Measurements from ENCODE around the gene NPW. TPM values are rescaled to one million over a fixed set of nuclear protein-coding genes. Genes with fewer than 3 reads are reported as not detected.

The NPW gene
- total RNA-seq, 2 experiments from 2014 or later: 0.85 to 3.7 TPM

- Histone ChIP-seq H3K9me2 (ENCODE audit: insufficient read depth, low read length) (no peaks in the 10 kb centered on the region), H4K20me1 (ENCODE audit: insufficient read depth, low read length) (peaks cover 10% of the 10 kb centered on the region), H3K36me3 (ENCODE audit: insufficient read depth, low read length) (peaks cover 22% of the 10 kb centered on the region), H3K4me1 (ENCODE audit: insufficient read depth, low read length, poor library complexity, severe bottlenecking) (peaks cover 36% of the 10 kb centered on the region), H3K27ac (ENCODE audit: low read depth, low read length, poor library complexity, severe bottlenecking) (peak overlapping the region; percentile 62), H2AFZ (ENCODE audit: low read length) (no peak overlapping the region), H3K79me2 (ENCODE audit: insufficient read depth, low read depth, low read length) (peaks cover 42% of the 10 kb centered on the region), H3K4me2 (ENCODE audit: low read length) (peak overlapping the region; percentile 98), H3K9me3 (ENCODE audit: low read length) (no peaks in the 10 kb centered on the region), H3K4me3 (ENCODE audit: low read depth, low read length, poor library complexity, severe bottlenecking) (peak overlapping the region; percentile 93)
- intact Hi-C loops (cut with micrococcal nuclease; ENCODE audit: unreplicated experiment): loop anchor here (2.0 kb wide), 1 partner anchor 65 kb away; the partner anchor contains the start of gene MSRB1
- CTCF ChIA-PET (ENCODE audit: unreplicated experiment): interaction anchor here (0.5 kb wide), 1 partner anchor 97 kb away, joined by 6 read pairs; no protein-coding TSS in a partner anchor
- POLR2A ChIA-PET: interaction anchor here (1.0 to 1.5 kb wide), 2 partner anchors 48 to 147 kb away, joined by 4 read pairs; partner anchors contain the start of gene TRAF7
- BruUV-seq (replicated peaks): no TSS peak
- TF ChIP-seq, protein P1, sequence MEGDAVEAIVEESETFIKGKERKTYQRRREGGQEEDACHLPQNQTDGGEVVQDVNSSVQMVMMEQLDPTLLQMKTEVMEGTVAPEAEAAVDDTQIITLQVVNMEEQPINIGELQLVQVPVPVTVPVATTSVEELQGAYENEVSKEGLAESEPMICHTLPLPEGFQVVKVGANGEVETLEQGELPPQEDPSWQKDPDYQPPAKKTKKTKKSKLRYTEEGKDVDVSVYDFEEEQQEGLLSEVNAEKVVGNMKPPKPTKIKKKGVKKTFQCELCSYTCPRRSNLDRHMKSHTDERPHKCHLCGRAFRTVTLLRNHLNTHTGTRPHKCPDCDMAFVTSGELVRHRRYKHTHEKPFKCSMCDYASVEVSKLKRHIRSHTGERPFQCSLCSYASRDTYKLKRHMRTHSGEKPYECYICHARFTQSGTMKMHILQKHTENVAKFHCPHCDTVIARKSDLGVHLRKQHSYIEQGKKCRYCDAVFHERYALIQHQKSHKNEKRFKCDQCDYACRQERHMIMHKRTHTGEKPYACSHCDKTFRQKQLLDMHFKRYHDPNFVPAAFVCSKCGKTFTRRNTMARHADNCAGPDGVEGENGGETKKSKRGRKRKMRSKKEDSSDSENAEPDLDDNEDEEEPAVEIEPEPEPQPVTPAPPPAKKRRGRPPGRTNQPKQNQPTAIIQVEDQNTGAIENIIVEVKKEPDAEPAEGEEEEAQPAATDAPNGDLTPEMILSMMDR (conservative IDR thresholded peaks at IDR 0.05; ENCODE audit: low read length): no peak
- no peak for TF ChIP-seq EZH2phosphoT487 (IDR thresholded peaks at IDR 0.05; ENCODE audit: borderline replicate concordance, low read depth, low read length)
- peak; percentile 53 for DNase-seq (ENCODE audit: low spot score)
Measured at GRCh38 chr16:2008009-2008526, 11.5 kb upstream of the NPW start.

DNA sequence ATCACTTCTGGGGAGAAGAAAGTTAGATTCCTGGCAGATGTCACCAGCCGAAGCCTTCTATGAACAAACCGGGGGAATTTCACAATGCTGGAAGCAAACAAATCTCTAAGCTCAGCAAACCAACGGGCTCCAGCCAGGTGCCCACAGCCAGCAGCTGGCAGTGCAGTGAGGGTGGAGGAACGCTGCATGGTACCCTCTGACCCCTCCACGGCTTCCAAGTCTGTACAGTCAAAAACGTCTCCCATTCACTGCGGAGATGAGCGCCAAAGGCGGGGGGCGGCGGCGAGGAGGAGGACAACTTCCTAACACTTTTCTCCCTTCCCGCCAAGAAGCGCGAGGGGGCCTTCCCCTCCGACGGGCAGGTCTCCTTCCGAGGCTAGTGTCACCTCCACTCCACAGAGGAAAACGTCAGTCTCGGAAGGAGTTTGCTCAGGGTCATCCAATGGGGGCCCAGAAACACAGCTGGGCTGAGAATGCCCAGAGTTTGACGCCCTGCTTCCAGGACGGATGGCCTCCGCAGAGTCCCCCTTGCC is 10.9 kb upstream of the NPW start:
- DNase-seq (ENCODE audit: low spot score): peak; percentile 42
- H4K20me1 ChIP-seq (ENCODE audit: insufficient read depth, low read length): peaks cover 10% of the 10 kb centered on the region; the same call in 1 of the 2 replicates
- intact Hi-C loops (cut with micrococcal nuclease; ENCODE audit: unreplicated experiment): loop anchor here (2.0 kb wide), 1 partner anchor 66 kb away; the partner anchor contains the start of gene MSRB1
- H3K4me1 ChIP-seq (ENCODE audit: insufficient read depth, low read length, poor library complexity, severe bottlenecking): peaks cover 36% of the 10 kb centered on the region
- no peak overlapping the region for H2AFZ ChIP-seq (ENCODE audit: low read length)
- TF ChIP-seq, protein P1 (conservative IDR thresholded peaks at IDR 0.05; ENCODE audit: low read length): peak; percentile 14; the same call in 1 of the 2 replicates
- TF ChIP-seq EZH2phosphoT487 (IDR thresholded peaks at IDR 0.05; ENCODE audit: borderline replicate concordance, low read depth, low read length): no peak
- peaks cover 16% of the 10 kb centered on the region; the same call in 1 of the 2 replicates for H3K36me3 ChIP-seq (ENCODE audit: insufficient read depth, low read length)
- peaks cover 42% of the 10 kb centered on the region for H3K79me2 ChIP-seq (ENCODE audit: insufficient read depth, low read depth, low read length)
- no TSS peak for BruUV-seq (replicated peaks)
- H3K9me2 ChIP-seq (ENCODE audit: insufficient read depth, low read length): no peaks in the 10 kb centered on the region
- peak overlapping the region; percentile 98 for H3K4me2 ChIP-seq (ENCODE audit: low read length)
- ChIA-PET POLR2A (interaction anchor here (0.9 to 1.1 kb wide), 3 partner anchors 37 to 147 kb away, joined by 3 to 4 read pairs (median 3); partner anchors contain the start of genes TBL3 and TRAF7), CTCF (ENCODE audit: unreplicated experiment) (interaction anchor here (0.5 kb wide), 1 partner anchor 98 kb away, joined by 6 read pairs; no protein-coding TSS in a partner anchor)
- H3K27ac ChIP-seq (ENCODE audit: low read depth, low read length, poor library complexity, severe bottlenecking): peak overlapping the region; percentile 62
- peak overlapping the region; percentile 93 for H3K4me3 ChIP-seq (ENCODE audit: low read depth, low read length, poor library complexity, severe bottlenecking)
- no peaks in the 10 kb centered on the region for H3K9me3 ChIP-seq (ENCODE audit: low read length)

Measured in OCI-LY7 (cell line).